Lung (tissue), 12 donors: ENCODE data around the gene FARP1. TPM values are rescaled to one million over a fixed set of nuclear protein-coding genes. Genes with fewer than 3 reads are reported as not detected.

ENCODE experiments used
- ATAC-seq: fragments of 200-7000 bp; cut with Tn5 transposase; one replicate; pipeline ENCODE4 v1.9.1; 2020; ENCODE audit warnings: moderate number of reproducible peaks; ENCODE audit not compliant: insufficient read depth, low FRiP score
- DNase-seq, 3 donors: peaks; one replicate each; pipeline ENCODE4 v3.0.0-alpha.2; 2013 to 2017
- H3K27ac ChIP-seq, 2 donors: one replicate each; pipeline ENCODE4 v1.5.1; 2013; ENCODE audit warnings: mild to moderate bottlenecking in 2 of 2, moderate library complexity in 2 of 2, control low read depth in 1 of 2, inconsistent platforms in 1 of 2, low read depth in 1 of 2, low read length in 1 of 2
- H3K27me3 ChIP-seq, 3 donors: one replicate each; pipeline ENCODE4 v1.5.1; 2013; ENCODE audit warnings: low read length in 2 of 3; ENCODE audit not compliant: control insufficient read depth in 3 of 3, insufficient read depth in 3 of 3
- H3K36me3 ChIP-seq, 4 donors: one replicate each; pipeline ENCODE4 v1.5.1; 2013; ENCODE audit warnings: low read length in 4 of 4, mild to moderate bottlenecking in 1 of 4, moderate library complexity in 1 of 4; ENCODE audit not compliant: control insufficient read depth in 4 of 4, insufficient read depth in 4 of 4
- H3K4me1 ChIP-seq, 5 donors: one replicate each; pipeline ENCODE4 v1.5.1; 2013; ENCODE audit warnings: low read length in 5 of 5, mild to moderate bottlenecking in 2 of 5, moderate library complexity in 1 of 5; ENCODE audit not compliant: control insufficient read depth in 5 of 5, insufficient read depth in 5 of 5
- H3K4me3 ChIP-seq: one replicate; pipeline ENCODE4 v1.5.1; 2013; ENCODE audit warnings: mild to moderate bottlenecking, control low read depth, moderate library complexity
- H3K9ac ChIP-seq, 2 donors: one replicate each; pipeline ENCODE4 v1.5.1; 2013; ENCODE audit warnings: low read length in 2 of 2, control low read depth in 1 of 2; ENCODE audit not compliant: insufficient read depth in 1 of 2
- H3K9me3 ChIP-seq, 4 donors: one replicate each; pipeline ENCODE4 v1.5.1; 2013; ENCODE audit warnings: low read length in 3 of 4, mild to moderate bottlenecking in 1 of 4, moderate library complexity in 1 of 4; ENCODE audit not compliant: control insufficient read depth in 4 of 4, insufficient read depth in 3 of 4
- WGBS, 2 donors: extraction: QIAGEN DNeasy Blood & Tissue Kit; methylation state at CpG; one replicate each; pipeline ENCODE4 v1.1.7; 2013; 5-methylcytosine and 5-hydroxymethylcytosine counted together
- polyA plus RNA-seq, 2 donors: library from polyadenylated mRNA; stranded (reverse); fragments of 200-250 nt; gene quantifications; one replicate each; pipeline ENCODE4 v1.2.1, GENCODE V29; 2013
- total RNA-seq, 2 donors: library from RNA; depleted of rRNA in 1 of 2; stranded (reverse); fragments of >200 nt in 1 of 2; gene quantifications; one replicate each; pipeline ENCODE4 v1.2.1, GENCODE V29; 2014 to 2021
- TF ChIP-seq, protein P1 (sequence below): IDR thresholded peaks from 2 replicates; pipeline ENCODE4 v1.5.1; 2012; ENCODE audit warnings: mild to moderate bottlenecking; ENCODE audit errors: control extremely low read depth, extremely low read depth
- donor health status: control.
- donor health status: control.
- donor health status: Bipolar disorder and iron deficiency.
- donor health status: healthy.
- donor health status: DM: yes; HTN: yes; CAD: no.

The FARP1 gene
- total and polyA plus RNA-seq, 4 donors, result 20.8 to 102 (median 54.4) TPM

DNA sequence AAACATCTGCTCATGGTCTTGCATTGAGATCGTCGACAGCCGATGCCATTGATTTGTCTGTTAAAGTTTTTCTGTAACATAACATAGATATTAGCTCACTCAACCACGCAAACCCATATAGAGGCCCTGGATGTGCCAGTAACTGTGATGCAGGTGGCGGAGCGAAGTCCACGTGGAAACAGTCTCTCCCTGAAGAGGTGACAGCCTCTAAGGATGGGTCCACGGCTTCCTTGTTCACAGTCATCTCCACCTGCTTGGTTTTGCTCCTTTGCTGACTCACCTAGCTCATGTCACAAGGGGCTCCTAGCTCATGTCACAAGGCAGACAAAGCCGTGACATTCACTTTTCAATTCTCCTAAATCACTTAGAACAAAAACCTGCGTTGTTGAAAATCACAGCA is 42.4 kb upstream of the FARP1 start:
- H3K9ac ChIP-seq, result no peak overlapping the region
- WGBS, 2 donors, result 89 to 95% methylated on average over 10 of the region's 10 CpGs
- H3K4me1 ChIP-seq, result peaks cover 0 to 7% (median 0%) of the 10 kb centered on the region in 5 donors
- H3K27ac ChIP-seq, result no peak overlapping the region
- H3K4me3 ChIP-seq, result no peak overlapping the region
- TF ChIP-seq, protein P1, sequence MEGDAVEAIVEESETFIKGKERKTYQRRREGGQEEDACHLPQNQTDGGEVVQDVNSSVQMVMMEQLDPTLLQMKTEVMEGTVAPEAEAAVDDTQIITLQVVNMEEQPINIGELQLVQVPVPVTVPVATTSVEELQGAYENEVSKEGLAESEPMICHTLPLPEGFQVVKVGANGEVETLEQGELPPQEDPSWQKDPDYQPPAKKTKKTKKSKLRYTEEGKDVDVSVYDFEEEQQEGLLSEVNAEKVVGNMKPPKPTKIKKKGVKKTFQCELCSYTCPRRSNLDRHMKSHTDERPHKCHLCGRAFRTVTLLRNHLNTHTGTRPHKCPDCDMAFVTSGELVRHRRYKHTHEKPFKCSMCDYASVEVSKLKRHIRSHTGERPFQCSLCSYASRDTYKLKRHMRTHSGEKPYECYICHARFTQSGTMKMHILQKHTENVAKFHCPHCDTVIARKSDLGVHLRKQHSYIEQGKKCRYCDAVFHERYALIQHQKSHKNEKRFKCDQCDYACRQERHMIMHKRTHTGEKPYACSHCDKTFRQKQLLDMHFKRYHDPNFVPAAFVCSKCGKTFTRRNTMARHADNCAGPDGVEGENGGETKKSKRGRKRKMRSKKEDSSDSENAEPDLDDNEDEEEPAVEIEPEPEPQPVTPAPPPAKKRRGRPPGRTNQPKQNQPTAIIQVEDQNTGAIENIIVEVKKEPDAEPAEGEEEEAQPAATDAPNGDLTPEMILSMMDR, result no peak
- no peaks in the 10 kb centered on the region for H3K27me3 ChIP-seq
- no peak for ATAC-seq
- H3K36me3 ChIP-seq, result no peaks in the 10 kb centered on the region
- peaks cover 0 to 2% (median 0%) of the 10 kb centered on the region in 4 donors for H3K9me3 ChIP-seq
- no peak for DNase-seq

DNA sequence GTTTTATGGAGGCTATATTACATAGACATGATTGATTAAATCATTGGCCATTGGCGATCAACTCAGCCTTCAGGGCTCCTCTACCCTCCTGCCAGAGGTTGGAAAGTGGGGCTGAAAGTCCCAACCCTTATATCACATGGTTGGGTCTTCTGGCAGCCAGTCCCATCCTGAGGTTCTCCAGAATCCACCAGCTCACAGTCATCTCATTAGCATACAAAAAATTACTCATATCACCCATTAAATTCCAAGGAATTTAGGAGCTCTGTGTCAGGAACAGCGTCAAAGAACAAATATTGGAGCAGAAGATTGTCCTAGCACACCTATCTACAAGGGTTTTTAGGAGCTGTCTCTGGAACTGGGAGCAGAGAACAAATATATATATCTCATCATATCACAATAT is 39.4 kb upstream of the FARP1 start:
- Histone ChIP-seq H3K36me3 (no peaks in the 10 kb centered on the region), H3K4me1 (peaks cover 0 to 2% (median 0%) of the 10 kb centered on the region in 5 donors), H3K9me3 (peaks cover 0 to 2% (median 0%) of the 10 kb centered on the region in 4 donors), H3K27ac (no peak overlapping the region), H3K4me3 (no peak overlapping the region), H3K9ac (no peak overlapping the region), H3K27me3 (no peaks in the 10 kb centered on the region)
- no peak for DNase-seq
- no peak for ATAC-seq
- TF ChIP-seq, protein P1, result no peak
- WGBS, 2 donors, result 91 to 94% methylated on average over 2 of the region's 2 CpGs

DNA sequence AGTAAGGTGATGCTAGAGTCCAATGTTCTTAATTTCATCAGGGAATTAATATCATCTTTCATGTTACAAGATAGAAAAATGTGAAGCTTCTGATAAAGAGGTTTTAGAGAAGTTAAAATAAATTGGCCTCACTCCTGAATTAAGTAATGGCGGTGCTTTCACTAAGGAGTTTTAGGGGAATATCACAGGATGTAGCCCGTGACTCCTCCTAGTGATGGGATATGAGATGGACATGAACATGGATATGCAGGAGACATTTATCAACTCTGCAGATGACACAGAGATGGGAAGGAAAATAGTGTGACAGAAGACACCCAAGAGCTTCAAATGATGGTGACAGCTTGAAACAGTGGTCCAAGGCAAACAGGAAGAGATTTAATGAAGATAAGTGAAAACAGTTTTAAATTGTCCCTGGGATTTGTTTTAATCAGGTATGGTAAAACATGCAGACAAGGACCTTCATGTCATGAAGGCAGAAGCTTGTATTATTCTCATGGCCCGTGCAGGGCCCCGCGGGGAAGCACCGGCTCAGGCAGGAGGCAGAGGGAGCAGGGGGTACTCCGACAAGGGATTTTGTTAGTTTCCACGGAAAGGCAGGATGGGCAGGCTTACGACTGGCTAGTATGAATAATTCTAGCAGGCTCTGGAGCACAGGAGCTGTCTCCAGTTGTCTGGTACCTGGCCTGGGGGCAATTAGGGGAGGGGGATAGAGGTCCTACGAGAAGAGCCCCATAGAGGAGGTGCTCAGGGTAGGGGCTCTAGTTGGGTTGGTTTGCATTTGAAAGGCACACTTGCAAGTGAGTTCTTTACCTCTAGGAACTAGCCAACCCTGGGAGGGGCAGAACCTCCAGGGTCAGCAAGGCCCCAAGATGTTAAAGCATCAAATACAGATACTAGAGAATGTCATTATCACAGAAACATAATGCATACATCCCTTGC is 38.7 kb upstream of the FARP1 start:
- ATAC-seq (no peak), DNase-seq (no peak)
- no peak overlapping the region for H3K27ac ChIP-seq
- no peak overlapping the region for H3K9ac ChIP-seq
- TF ChIP-seq, protein P1, result no peak
- no peak overlapping the region for H3K4me3 ChIP-seq
- H3K36me3 ChIP-seq, result no peaks in the 10 kb centered on the region
- H3K9me3 ChIP-seq, result peaks cover 0 to 2% (median 0%) of the 10 kb centered on the region in 4 donors
- H3K27me3 ChIP-seq, result no peaks in the 10 kb centered on the region
- no peaks in the 10 kb centered on the region for H3K4me1 ChIP-seq
- 85 to 89% methylated on average over 10 of the region's 10 CpGs for WGBS, 2 donors
